GM18505 (cell line): Measurements from ENCODE around the gene B9D1.

Experiments
- ATAC-seq: cut with Tn5 transposase; IDR thresholded peaks from one replicate; pipeline ENCODE4 v1.9.1; 2021; ENCODE audit not compliant: unreplicated experiment
- POLR2A ChIP-seq: IDR thresholded peaks from 4 replicates; pipeline ENCODE4 v1.6.1; 2011; ENCODE audit warnings: borderline replicate concordance; ENCODE audit not compliant: insufficient read depth, insufficient read length; ENCODE audit errors: extremely low read depth

Gene B9D1

GRCh38 chr17:19304751-19305150 is 57.8 kb downstream of the B9D1 start:
- no peak for ATAC-seq
- TF ChIP-seq POLR2A = no peak

- TF ChIP-seq POLR2A = no peak
- no peak for ATAC-seq
Measured at GRCh38 chr17:19304209-19304608, 58.3 kb downstream of the B9D1 start.

GRCh38 chr17:19303367-19303776 is 59.2 kb downstream of the B9D1 start:
- no peak for ATAC-seq
- no peak for TF ChIP-seq POLR2A

GRCh38 chr17:19302791-19303331 is 59.7 kb downstream of the B9D1 start:
- no peak for ATAC-seq
- no peak for TF ChIP-seq POLR2A

GRCh38 chr17:19301973-19302372 is 60.5 kb downstream of the B9D1 start:
- TF ChIP-seq POLR2A = no peak
- no peak for ATAC-seq

GRCh38 chr17:19301274-19301951 is 61.1 kb downstream of the B9D1 start:
- no peak for ATAC-seq
- TF ChIP-seq POLR2A = no peak

- no peak for TF ChIP-seq POLR2A
Measured at GRCh38 chr17:19299866-19300265, 62.7 kb downstream of the B9D1 start.

GRCh38 chr17:19299214-19299747 is 63.2 kb downstream of the B9D1 start:
- ATAC-seq = no peak
- TF ChIP-seq POLR2A = no peak

More at GRCh38 chr17:19299866-19300265, 62.7 kb downstream of the B9D1 start:
- no peak for ATAC-seq

GRCh38 chr17:19298569-19299213 is 63.8 kb downstream of the B9D1 start:
- no peak for TF ChIP-seq POLR2A
- ATAC-seq = no peak

- no peak for TF ChIP-seq POLR2A
- no peak for ATAC-seq
Measured at GRCh38 chr17:19296786-19297778, 65.4 kb downstream of the B9D1 start.

- ATAC-seq = no peak
- no peak for TF ChIP-seq POLR2A
Measured at GRCh38 chr17:19295473-19296135, 66.9 kb downstream of the B9D1 start.

GRCh38 chr17:19294443-19294842 is 68.1 kb downstream of the B9D1 start:
- TF ChIP-seq POLR2A = no peak
- ATAC-seq = no peak
